NT2/D1 (cell line): ENCODE results near the gene SIAE.

Source experiments
- SUZ12 ChIP-seq: IDR thresholded peaks from 2 replicates; pipeline ENCODE4 v1.6.1; 2011; ENCODE audit not compliant: insufficient read length, insufficient read depth; ENCODE audit errors: extremely low read depth
- ZNF274 ChIP-seq: IDR thresholded peaks from 2 replicates; pipeline ENCODE4 v1.6.1; 2011; ENCODE audit warnings: mild to moderate bottlenecking, low read depth, low read length

GRCh38 chr11:124699547-124699946 is 26.0 kb upstream of the SIAE start:
- TF ChIP-seq ZNF274 (no peak), SUZ12 (no peak)
